HepG2 (cell line): ENCODE measurements around the gene CD248. TPM values are rescaled to one million over a fixed set of nuclear protein-coding genes. Genes with fewer than 3 reads are reported as not detected.

ENCODE experiments used
- BORCS8-MEF2B ChIP-seq: sonication (generic); formaldehyde crosslinking; IDR thresholded peaks from 2 replicates; pipeline ENCODE4 v1.8.0; 2022; ENCODE audit warnings: mild to moderate bottlenecking, missing genetic modification reagents
- CREB1 ChIP-seq, 2 experiments: fragments of 450-650 bp in 1 of 2; IDR thresholded peaks; 2 replicates each; pipeline ENCODE4 v1.6.1; 2016 to 2017; ENCODE audit warnings: control low read depth in 1 of 2, mild to moderate bottlenecking in 1 of 2, missing compliant biosample characterization in 1 of 2, missing genetic modification characterization in 1 of 2
- CREB3 ChIP-seq: sonication (generic); formaldehyde crosslinking; IDR thresholded peaks from 2 replicates; pipeline ENCODE4 v1.5.0; 2020; ENCODE audit warnings: missing genetic modification reagents
- FOXA1 ChIP-seq, 2 experiments: fragments of 450-650 bp in 1 of 2; sonication (generic) in 1 of 2; formaldehyde crosslinking in 1 of 2; IDR thresholded peaks; 2 replicates each; pipeline versions ENCODE4 v1.4.0 to v1.6.1; 2016 to 2020; ENCODE audit warnings: missing genetic modification reagents in 1 of 2
- FOXK1 ChIP-seq: sonication (generic); formaldehyde crosslinking; IDR thresholded peaks from 2 replicates; pipeline ENCODE4 v1.4.0; 2020; ENCODE audit warnings: low read depth, missing genetic modification reagents, borderline replicate concordance
- HDAC6 ChIP-seq: fragments of 200-600 bp; sonication (generic); IDR thresholded peaks from 2 replicates; pipeline ENCODE4 v1.7.0; 2017; ENCODE audit warnings: mild to moderate bottlenecking, antibody characterized with exemption, low read length, low read depth
- JUNB ChIP-seq: sonication (generic); formaldehyde crosslinking; IDR thresholded peaks from 2 replicates; pipeline ENCODE4 v1.8.0; 2022; ENCODE audit warnings: missing genetic modification reagents, mild to moderate bottlenecking, borderline replicate concordance
- MIXL1 ChIP-seq: IDR thresholded peaks from 2 replicates; pipeline ENCODE4 v1.6.1; 2016
- MYC ChIP-seq: sonication (generic); formaldehyde crosslinking; IDR thresholded peaks from 2 replicates; pipeline ENCODE4 v1.9.0; 2021; ENCODE audit warnings: missing genetic modification reagents, borderline replicate concordance
- NCOA1 ChIP-seq: sonication (generic); formaldehyde crosslinking; IDR thresholded peaks from 2 replicates; pipeline ENCODE4 v1.9.0; 2021; ENCODE audit warnings: missing genetic modification reagents
- NFIC ChIP-seq: IDR thresholded peaks from 2 replicates; pipeline ENCODE4 v1.6.1; 2012; ENCODE audit warnings: mild to moderate bottlenecking, low read length, inconsistent platforms
- NR0B2 ChIP-seq: sonication (generic); formaldehyde crosslinking; IDR thresholded peaks from 2 replicates; pipeline ENCODE4 v1.4.0; 2020; ENCODE audit warnings: mild to moderate bottlenecking, missing genetic modification reagents
- PHF8 ChIP-seq: sonication (generic); formaldehyde crosslinking; IDR thresholded peaks from 2 replicates; pipeline ENCODE4 v1.5.0; 2020; ENCODE audit warnings: missing genetic modification reagents
- RBAK ChIP-seq: sonication (generic); formaldehyde crosslinking; IDR thresholded peaks from 2 replicates; pipeline ENCODE4 v1.5.1; 2020; ENCODE audit warnings: mild to moderate bottlenecking, missing genetic modification reagents
- RBM22 ChIP-seq: fragments of 200-400 bp; formaldehyde crosslinking; optimal IDR thresholded peaks from 2 replicates; pipeline ENCODE3; 2017; ENCODE audit warnings: mild to moderate bottlenecking, low read length, moderate library complexity
- REPIN1 ChIP-seq: sonication (generic); formaldehyde crosslinking; IDR thresholded peaks from 2 replicates; pipeline ENCODE4 v1.8.0; 2022; ENCODE audit warnings: missing genetic modification reagents, low read depth, mild to moderate bottlenecking, borderline replicate concordance
- SAFB2 ChIP-seq: sonication (generic); formaldehyde crosslinking; IDR thresholded peaks from 2 replicates; pipeline ENCODE4 v1.5.1; 2020; ENCODE audit warnings: missing genetic modification reagents, low read depth, mild to moderate bottlenecking, borderline replicate concordance
- SIN3A ChIP-seq: IDR thresholded peaks from 2 replicates; pipeline ENCODE4 v1.6.1; 2011; ENCODE audit warnings: low read depth, mild to moderate bottlenecking, control low read depth, low read length, borderline replicate concordance
- SP140L ChIP-seq: sonication (generic); formaldehyde crosslinking; IDR thresholded peaks from 2 replicates; pipeline ENCODE4 v1.4.0; 2020; ENCODE audit warnings: missing genetic modification reagents, borderline replicate concordance
- U2AF1 ChIP-seq: fragments of 200-400 bp; formaldehyde crosslinking; optimal IDR thresholded peaks from 2 replicates; pipeline ENCODE3; 2017; ENCODE audit warnings: mild to moderate bottlenecking, low read depth, low read length
- ZBTB38 ChIP-seq: sonication (generic); formaldehyde crosslinking; IDR thresholded peaks from 2 replicates; pipeline ENCODE4 v1.5.1; 2020; ENCODE audit warnings: mild to moderate bottlenecking, missing genetic modification reagents
- ZFP1 ChIP-seq: IDR thresholded peaks from 2 replicates; pipeline ENCODE4 v1.6.1; 2016
- ZFP37 ChIP-seq: sonication (generic); formaldehyde crosslinking; IDR thresholded peaks from 2 replicates; pipeline ENCODE4 v1.4.0; 2020; ENCODE audit warnings: missing genetic modification reagents, borderline replicate concordance
- ZNF12 ChIP-seq: sonication (generic); formaldehyde crosslinking; IDR thresholded peaks from 2 replicates; pipeline ENCODE4 v1.5.0; 2020; ENCODE audit warnings: missing genetic modification reagents
- ZNF232 ChIP-seq: sonication (generic); formaldehyde crosslinking; IDR thresholded peaks from 2 replicates; pipeline ENCODE4 v1.4.0; 2020; ENCODE audit warnings: missing genetic modification reagents, borderline replicate concordance
- ZNF24 ChIP-seq: fragments of 450-650 bp; IDR thresholded peaks from 2 replicates; pipeline ENCODE4 v1.6.1; 2017; ENCODE audit warnings: antibody characterized with exemption, mild to moderate bottlenecking
- ZNF362 ChIP-seq: sonication (generic); formaldehyde crosslinking; IDR thresholded peaks from 2 replicates; pipeline ENCODE4 v1.4.0; 2020; ENCODE audit warnings: missing genetic modification reagents, mild to moderate bottlenecking, borderline replicate concordance
- ZNF737 ChIP-seq: sonication (generic); formaldehyde crosslinking; IDR thresholded peaks from 2 replicates; pipeline ENCODE4 v1.5.0; 2020; ENCODE audit warnings: missing genetic modification reagents, mild to moderate bottlenecking, borderline replicate concordance
- ZNF749 ChIP-seq: sonication (generic); formaldehyde crosslinking; IDR thresholded peaks from 2 replicates; pipeline ENCODE4 v1.8.0; 2022; ENCODE audit warnings: mild to moderate bottlenecking, missing genetic modification reagents, moderate library complexity, borderline replicate concordance
- ZNF773 ChIP-seq: sonication (generic); formaldehyde crosslinking; IDR thresholded peaks from 2 replicates; pipeline ENCODE4 v1.4.0; 2020; ENCODE audit warnings: missing genetic modification reagents, borderline replicate concordance
- polyA plus RNA-seq, 8 experiments: library from polyadenylated mRNA; depleted of rRNA in 3 of 8; stranded (reverse) in 7 of 8; unstranded in 1 of 8; fragments of >200 nt; fragmentation: Illumina TruSeq in 4 of 8; extraction: Trizol in 4 of 8; gene quantifications; 2 replicates each; pipeline versions ENCODE4 v1.2.1 to v1.2.3, GENCODE V29; 2011 to 2016; ENCODE audit warnings: low read depth in 4 of 8, missing spikeins in 1 of 8, mixed read lengths in 1 of 8; ENCODE audit not compliant: insufficient read depth in 1 of 8
- total RNA-seq, 5 experiments: library from RNA; depleted of rRNA; stranded (reverse); fragments of >200 nt; fragmentation: Illumina TruSeq; extraction: Trizol; gene quantifications; 2 replicates each; pipeline ENCODE4 v1.2.3, GENCODE V29; 2016; ENCODE audit warnings: low read depth in 1 of 5

Gene CD248
- total and polyA plus RNA-seq, 2 of the 13 experiments (the other 11 are each of a cell fraction or from before 2014, with no cell fraction given): 0.25 to 0.35 TPM

GRCh38 chr11:66312549-66313320 is 4.1 kb downstream of the CD248 start (continued):
- TF ChIP-seq CREB1 (IDR thresholded peaks at IDR 0.05): no peak
- TF ChIP-seq CREB1 (CRISPR knock-in tag; IDR thresholded peaks at IDR 0.05): no peak
- peak; percentile 59; the same call in 1 of the 2 replicates for TF ChIP-seq MYC (CRISPR knock-in tag)
- no peak for TF ChIP-seq ZNF362
- peak; percentile 73 for TF ChIP-seq PHF8 (CRISPR knock-in tag)
- TF ChIP-seq ZNF12 (CRISPR knock-in tag): peak; percentile 38; the same call in 1 of the 2 replicates
- no peak for TF ChIP-seq ZFP37 (CRISPR knock-in tag)
- TF ChIP-seq CREB3: no peak; the same call in 1 of the 2 replicates
- peak; percentile 15; the same call in 1 of the 2 replicates for TF ChIP-seq ZNF232 (CRISPR knock-in tag)
- TF ChIP-seq NR0B2 (CRISPR knock-in tag): 0 out of 2 replicates have a peak, but pooled peaks have one; percentile 26
- TF ChIP-seq U2AF1: no peak
- no peak for TF ChIP-seq BORCS8-MEF2B (CRISPR knock-in tag)
- TF ChIP-seq RBAK (CRISPR knock-in tag): no peak
- TF ChIP-seq FOXA1 (IDR thresholded peaks at IDR 0.05): no peak
- TF ChIP-seq FOXA1 (CRISPR knock-in tag; IDR thresholded peaks at IDR 0.05): no peak
- no peak for TF ChIP-seq ZBTB38
- TF ChIP-seq MIXL1 (CRISPR knock-in tag): no peak
- no peak for TF ChIP-seq NCOA1 (CRISPR knock-in tag)
- no peak for TF ChIP-seq NFIC
- no peak for TF ChIP-seq ZFP1 (CRISPR knock-in tag)
- TF ChIP-seq HDAC6: no peak
- no peak for TF ChIP-seq SAFB2
- TF ChIP-seq FOXK1 (CRISPR knock-in tag): no peak
- TF ChIP-seq ZNF773 (CRISPR knock-in tag): no peak
- TF ChIP-seq REPIN1: no peak
- TF ChIP-seq SIN3A: peak; percentile 74; the same call in 1 of the 2 replicates
- 0 out of 2 replicates have a peak, but pooled peaks have one; percentile 4 for TF ChIP-seq ZNF749 (CRISPR knock-in tag)
- TF ChIP-seq ZNF24: no peak
- TF ChIP-seq SP140L: 0 out of 2 replicates have a peak, but pooled peaks have one; percentile 26
- TF ChIP-seq RBM22: no peak
- TF ChIP-seq ZNF737 (CRISPR knock-in tag): no peak
- no peak for TF ChIP-seq JUNB (CRISPR knock-in tag)
